ENCODE measurements around the gene CBX2. TPM values are rescaled to one million over a fixed set of nuclear protein-coding genes. Genes with fewer than 3 reads are reported as not detected.

Gene CBX2
- total RNA-seq, 1 donor from 2014 or later, result 53.5 TPM

DNA sequence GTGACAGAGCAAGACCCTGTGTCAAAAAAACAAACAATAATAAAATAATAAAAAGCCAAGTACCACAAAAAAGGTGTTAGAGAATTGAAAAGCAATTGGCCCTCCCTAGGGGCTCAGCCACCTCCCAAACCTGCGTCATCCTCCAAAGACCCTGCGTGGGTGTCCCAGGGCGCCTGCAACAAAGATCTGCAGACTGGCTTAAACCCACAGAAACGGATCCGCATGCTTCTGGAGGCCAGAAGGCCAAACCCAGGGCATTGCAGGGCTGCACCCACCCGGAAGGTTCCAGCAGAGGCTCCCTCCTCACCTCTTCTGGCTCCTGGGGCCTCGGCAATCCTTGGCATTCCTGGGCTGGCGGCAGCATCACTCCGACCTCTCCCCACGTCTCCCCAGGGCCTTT, 45.7 kb upstream of the CBX2 start:
- Histone ChIP-seq H3K4me2 (no peak overlapping the region), H3K79me2 (ENCODE audit: low read depth) (no peaks in the 10 kb centered on the region), H3K9me3 (ENCODE audit: low read depth) (no peaks in the 10 kb centered on the region), H3K9ac (no peak overlapping the region), H3K27ac (no peak overlapping the region), H4K20me1 (ENCODE audit: low read depth) (no peaks in the 10 kb centered on the region), H3F3A (ENCODE audit: low read depth) (no peaks in the 10 kb centered on the region), H3K27me3 (no peaks in the 10 kb centered on the region), H2AFZ (replicated peaks) (no peak overlapping the region), H3K36me3 (no peaks in the 10 kb centered on the region), H3K4me1 (no peaks in the 10 kb centered on the region), H3K4me3 (no peak overlapping the region)
- no peaks in the 10 kb centered on the region for H3K9me3 Mint-ChIP-seq
- H3K27me3 Mint-ChIP-seq (ENCODE audit: insufficient read depth, low read depth), result peaks cover 10% of the 10 kb centered on the region
- TF ChIP-seq, protein P1, sequence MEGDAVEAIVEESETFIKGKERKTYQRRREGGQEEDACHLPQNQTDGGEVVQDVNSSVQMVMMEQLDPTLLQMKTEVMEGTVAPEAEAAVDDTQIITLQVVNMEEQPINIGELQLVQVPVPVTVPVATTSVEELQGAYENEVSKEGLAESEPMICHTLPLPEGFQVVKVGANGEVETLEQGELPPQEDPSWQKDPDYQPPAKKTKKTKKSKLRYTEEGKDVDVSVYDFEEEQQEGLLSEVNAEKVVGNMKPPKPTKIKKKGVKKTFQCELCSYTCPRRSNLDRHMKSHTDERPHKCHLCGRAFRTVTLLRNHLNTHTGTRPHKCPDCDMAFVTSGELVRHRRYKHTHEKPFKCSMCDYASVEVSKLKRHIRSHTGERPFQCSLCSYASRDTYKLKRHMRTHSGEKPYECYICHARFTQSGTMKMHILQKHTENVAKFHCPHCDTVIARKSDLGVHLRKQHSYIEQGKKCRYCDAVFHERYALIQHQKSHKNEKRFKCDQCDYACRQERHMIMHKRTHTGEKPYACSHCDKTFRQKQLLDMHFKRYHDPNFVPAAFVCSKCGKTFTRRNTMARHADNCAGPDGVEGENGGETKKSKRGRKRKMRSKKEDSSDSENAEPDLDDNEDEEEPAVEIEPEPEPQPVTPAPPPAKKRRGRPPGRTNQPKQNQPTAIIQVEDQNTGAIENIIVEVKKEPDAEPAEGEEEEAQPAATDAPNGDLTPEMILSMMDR (IDR thresholded peaks at IDR 0.05), result no peak
- H3K36me3 Mint-ChIP-seq, result no peaks in the 10 kb centered on the region
- H3K4me3 Mint-ChIP-seq, result no peak overlapping the region
- DNase-seq (ENCODE audit: low spot score), result no peak
- no peak overlapping the region for H3K27ac Mint-ChIP-seq
- peaks cover 13% of the 10 kb centered on the region for H3K4me1 Mint-ChIP-seq

DNA sequence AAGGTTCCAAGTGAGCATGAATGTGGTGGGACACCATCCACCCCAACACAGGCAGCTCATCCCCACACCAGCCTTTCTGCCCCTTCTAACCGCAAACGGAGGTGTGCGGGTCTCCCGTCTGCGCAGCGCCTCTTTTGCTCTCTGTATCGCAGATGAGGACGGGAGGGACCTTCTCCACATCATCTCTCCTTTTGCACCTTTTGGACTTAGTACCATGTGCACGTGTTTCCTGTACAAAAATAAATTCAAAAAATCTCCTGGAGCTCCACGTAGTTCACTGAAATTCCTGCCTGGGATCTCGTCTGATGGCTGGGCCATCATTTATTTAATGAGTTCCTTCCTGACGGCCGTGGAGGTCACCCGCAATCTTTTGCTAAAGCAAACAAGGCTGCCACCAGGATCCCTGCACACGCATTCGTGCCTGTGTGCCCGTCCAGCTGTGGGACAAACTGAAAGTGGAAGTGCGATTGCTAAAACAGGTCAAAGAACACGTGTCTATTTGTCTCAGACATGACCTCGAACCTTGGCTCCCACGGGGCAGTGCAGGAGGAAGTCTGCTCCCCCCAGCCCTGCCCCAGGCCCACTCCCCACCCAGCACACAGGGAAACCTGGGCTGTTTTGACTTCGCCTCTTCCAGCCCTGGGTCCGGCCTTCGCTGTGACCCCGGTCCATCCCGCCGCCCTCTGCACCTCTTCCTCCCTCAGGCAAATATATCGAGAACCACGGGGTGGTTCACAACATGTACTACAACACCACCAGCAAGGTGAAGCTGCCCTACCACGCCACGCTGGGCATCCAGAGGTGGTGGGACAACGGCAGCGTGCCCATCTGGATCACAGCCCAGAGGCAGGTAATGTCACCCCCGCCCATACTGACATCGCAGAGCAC, 44.9 kb upstream of the CBX2 start:
- peak overlapping the region; percentile 44 for H3K27ac Mint-ChIP-seq
- peaks cover 12% of the 10 kb centered on the region for H3K4me1 Mint-ChIP-seq
- no peak overlapping the region for H3K4me2 ChIP-seq
- no peaks in the 10 kb centered on the region for H3K4me1 ChIP-seq
- no peak overlapping the region for H3K9ac ChIP-seq
- H2AFZ ChIP-seq (replicated peaks), result no peak overlapping the region
- DNase-seq (ENCODE audit: low spot score), result no peak
- no peaks in the 10 kb centered on the region for H3K36me3 ChIP-seq
- H3K36me3 Mint-ChIP-seq, result no peaks in the 10 kb centered on the region
- TF ChIP-seq EZH2phosphoT487 (IDR thresholded peaks at IDR 0.05) (no peak), EZH2 (IDR thresholded peaks at IDR 0.05) (no peak)
- TF ChIP-seq, protein P1 (IDR thresholded peaks at IDR 0.05), result no peak
- H3K4me3 Mint-ChIP-seq, result no peak overlapping the region
- no peaks in the 10 kb centered on the region for H3K79me2 ChIP-seq (ENCODE audit: low read depth)
- H3K27ac ChIP-seq, result no peak overlapping the region
- no peaks in the 10 kb centered on the region for H4K20me1 ChIP-seq (ENCODE audit: low read depth)
- no peaks in the 10 kb centered on the region for H3K9me3 Mint-ChIP-seq
- H3K27me3 Mint-ChIP-seq (ENCODE audit: insufficient read depth, low read depth), result peaks cover 10% of the 10 kb centered on the region
- no peaks in the 10 kb centered on the region for H3F3A ChIP-seq (ENCODE audit: low read depth)
- H3K9me3 ChIP-seq (ENCODE audit: low read depth), result no peaks in the 10 kb centered on the region
- H3K4me3 ChIP-seq, result no peak overlapping the region
- H3K27me3 ChIP-seq, result no peaks in the 10 kb centered on the region

DNA sequence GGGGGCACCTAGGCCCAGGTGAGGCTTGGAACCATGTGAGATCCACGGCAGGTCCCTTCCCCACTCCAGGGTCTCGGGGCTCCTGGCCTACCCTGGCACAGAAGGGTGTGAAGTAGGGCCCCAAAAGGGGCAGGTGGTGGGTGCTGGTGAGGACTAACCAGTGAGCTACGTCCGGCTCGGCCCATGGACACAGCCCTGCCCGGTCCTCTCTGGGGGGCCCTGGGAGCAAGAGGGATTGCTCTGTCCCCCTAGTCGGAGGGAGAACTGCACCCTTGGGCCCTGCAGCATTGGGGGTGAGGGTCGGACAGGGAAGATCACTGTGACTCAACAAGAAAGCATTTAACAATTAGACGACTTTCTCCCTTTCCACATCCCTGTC, 44.3 kb upstream of the CBX2 start:
- Mint-ChIP-seq H3K36me3 (no peaks in the 10 kb centered on the region), H3K4me3 (no peak overlapping the region), H3K9me3 (no peaks in the 10 kb centered on the region), H3K4me1 (peaks cover 9% of the 10 kb centered on the region), H3K27me3 (ENCODE audit: insufficient read depth, low read depth) (peaks cover 10% of the 10 kb centered on the region), H3K27ac (no peak overlapping the region)
- no peaks in the 10 kb centered on the region for H3K79me2 ChIP-seq (ENCODE audit: low read depth)
- no peak for TF ChIP-seq EZH2 (IDR thresholded peaks at IDR 0.05)
- TF ChIP-seq EZH2phosphoT487 (IDR thresholded peaks at IDR 0.05), result no peak
- TF ChIP-seq, protein P1 (IDR thresholded peaks at IDR 0.05), result no peak
- H3K9me3 ChIP-seq (ENCODE audit: low read depth), result no peaks in the 10 kb centered on the region
- no peaks in the 10 kb centered on the region for H3F3A ChIP-seq (ENCODE audit: low read depth)
- H4K20me1 ChIP-seq (ENCODE audit: low read depth), result no peaks in the 10 kb centered on the region
- no peaks in the 10 kb centered on the region for H3K27me3 ChIP-seq
- H3K4me3 ChIP-seq, result no peak overlapping the region
- H3K36me3 ChIP-seq, result no peaks in the 10 kb centered on the region
- no peak for DNase-seq (ENCODE audit: low spot score)
- H2AFZ ChIP-seq (replicated peaks), result no peak overlapping the region
- H3K4me1 ChIP-seq, result no peaks in the 10 kb centered on the region
- H3K27ac ChIP-seq, result no peak overlapping the region
- H3K9ac ChIP-seq, result no peak overlapping the region
- no peak overlapping the region for H3K4me2 ChIP-seq
